IMR-90 (cell line): ENCODE measurements around the gene GABRB1. TPM values are rescaled to one million over a fixed set of nuclear protein-coding genes. Genes with fewer than 3 reads are reported as not detected.

Source experiments
- ATAC-seq: fragments of 200-7000 bp; cut with Tn5 transposase; 2 replicates; pipeline ENCODE4 v1.9.1; 2020; ENCODE audit warnings: low read depth, mild to moderate bottlenecking, moderate library complexity
- BruUV-seq: library from RNA; stranded (reverse); fragments of 400-500 nt; replicated peaks from 2 replicates; lab custom pipeline; 2021; lab: Mats Ljungman, UMichigan
- CTCF ChIA-PET: fragments of 300-600 bp; formaldehyde crosslinking; extraction: SDS; loops from one replicate; lab custom pipeline; 2021; ENCODE audit warnings: antibody characterized with exemption; lab: Yijun Ruan, JAX
- POLR2A ChIA-PET: fragments of 300-600 bp; sonication (Branson Sonifier 250); formaldehyde crosslinking; loops from one replicate; lab custom pipeline; 2022; ENCODE audit warnings: antibody characterized with exemption; ENCODE audit not compliant: unreplicated experiment; lab: Charles Lee
- DNase-seq: peaks from one replicate; pipeline ENCODE4 v3.0.0; 2013
- H2AFZ ChIP-seq: replicated peaks from 2 replicates; pipeline ENCODE3; 2013; ENCODE audit warnings: low read length, mild to moderate bottlenecking; ENCODE audit not compliant: poor library complexity
- H2AK5ac ChIP-seq: 2 replicates; pipeline ENCODE4 v1.6.1; 2013; ENCODE audit warnings: low read depth, low read length, inconsistent platforms
- H2AK9ac ChIP-seq: replicated peaks from 2 replicates; pipeline ENCODE3; 2013; ENCODE audit warnings: mild to moderate bottlenecking, low read depth, low read length, moderate library complexity; ENCODE audit not compliant: poor library complexity
- H2BK120ac ChIP-seq: 2 replicates; pipeline ENCODE4 v1.6.1; 2013; ENCODE audit warnings: low read depth, low read length, inconsistent platforms
- H2BK15ac ChIP-seq: 3 replicates; pipeline ENCODE4 v1.6.1; 2013; ENCODE audit warnings: low read depth, low read length, inconsistent platforms
- H2BK20ac ChIP-seq: 2 replicates; pipeline ENCODE4 v1.6.1; 2013; ENCODE audit warnings: low read depth, mild to moderate bottlenecking, inconsistent platforms, low read length, moderate library complexity
- H2BK5ac ChIP-seq: 2 replicates; pipeline ENCODE4 v1.6.1; 2013; ENCODE audit warnings: mild to moderate bottlenecking, low read depth, low read length, inconsistent platforms; ENCODE audit not compliant: poor library complexity, severe bottlenecking
- H3K14ac ChIP-seq: replicated peaks from 2 replicates; pipeline ENCODE4 v1.6.1; 2013; ENCODE audit warnings: low read depth, low read length, inconsistent platforms
- H3K18ac ChIP-seq: 2 replicates; pipeline ENCODE4 v1.6.1; 2013; ENCODE audit warnings: low read depth, low read length, control low read depth
- H3K23ac ChIP-seq: 2 replicates; pipeline ENCODE4 v1.6.1; 2013; ENCODE audit warnings: low read depth, low read length, inconsistent platforms
- H3K27ac ChIP-seq: 2 replicates; pipeline ENCODE4 v1.5.1; 2013; ENCODE audit warnings: mild to moderate bottlenecking, control low read depth, low read length; ENCODE audit not compliant: insufficient read depth
- H3K27me3 ChIP-seq: 2 replicates; pipeline ENCODE4 v1.6.1; 2013; ENCODE audit warnings: low read length; ENCODE audit not compliant: control insufficient read depth, insufficient read depth
- H3K36me3 ChIP-seq: 2 replicates; pipeline ENCODE4 v1.6.1; 2013; ENCODE audit warnings: low read length, mixed read lengths; ENCODE audit not compliant: control insufficient read depth, insufficient read depth
- H3K4ac ChIP-seq: 2 replicates; pipeline ENCODE4 v1.6.1; 2013; ENCODE audit warnings: low read depth, low read length, inconsistent platforms
- H3K4me1 ChIP-seq: 2 replicates; pipeline ENCODE4 v1.6.1; 2013; ENCODE audit warnings: low read length, mixed read lengths; ENCODE audit not compliant: control insufficient read depth, insufficient read depth
- H3K4me2 ChIP-seq: 2 replicates; pipeline ENCODE4 v1.6.1; 2013; ENCODE audit warnings: low read depth, mild to moderate bottlenecking, control low read depth, low read length, moderate library complexity
- H3K4me3 ChIP-seq: 2 replicates; pipeline ENCODE4 v1.5.1; 2013; ENCODE audit warnings: low read depth, mild to moderate bottlenecking, control low read depth, low read length, moderate library complexity; ENCODE audit not compliant: insufficient read depth
- H3K56ac ChIP-seq: 2 replicates; pipeline ENCODE4 v1.6.1; 2013; ENCODE audit warnings: low read length, inconsistent platforms; ENCODE audit not compliant: insufficient read depth; ENCODE audit errors: extremely low read depth
- H3K79me1 ChIP-seq, 2 experiments: 2 replicates each; pipeline ENCODE4 v1.6.1; 2013; ENCODE audit warnings: low read length in 2 of 2, inconsistent platforms in 1 of 2, low read depth in 1 of 2
- H3K9ac ChIP-seq: 2 replicates; pipeline ENCODE4 v1.6.1; 2013; ENCODE audit warnings: low read depth, low read length, control low read depth
- H3K9me1 ChIP-seq: 2 replicates; pipeline ENCODE4 v1.6.1; 2013; ENCODE audit warnings: low read length, inconsistent platforms; ENCODE audit not compliant: insufficient read depth
- H3K9me3 ChIP-seq: 2 replicates; pipeline ENCODE4 v1.6.1; 2013; ENCODE audit warnings: low read length; ENCODE audit not compliant: control insufficient read depth, insufficient read depth
- H4K20me1 ChIP-seq: 2 replicates; pipeline ENCODE4 v1.6.1; 2013; ENCODE audit warnings: low read length, inconsistent platforms; ENCODE audit not compliant: insufficient read depth
- H4K5ac ChIP-seq: 2 replicates; pipeline ENCODE4 v1.6.1; 2013; ENCODE audit warnings: mild to moderate bottlenecking, low read depth, low read length, control low read depth
- H4K8ac ChIP-seq, 2 experiments: 2 replicates each; pipeline ENCODE4 v1.6.1; 2013; ENCODE audit warnings: low read depth in 2 of 2, low read length in 2 of 2, control low read depth in 1 of 2, inconsistent platforms in 1 of 2
- H4K91ac ChIP-seq: 2 replicates; pipeline ENCODE4 v1.6.1; 2013; ENCODE audit warnings: low read depth, low read length, inconsistent platforms; ENCODE audit not compliant: insufficient read depth
- ELK1 ChIP-seq: fragments of 150-350 bp; IDR thresholded peaks from 2 replicates; pipeline ENCODE4 v1.6.1; 2016; ENCODE audit warnings: low read depth, mild to moderate bottlenecking, low read length, moderate library complexity, borderline replicate concordance
- MAZ ChIP-seq: IDR thresholded peaks from 2 replicates; pipeline ENCODE4 v1.6.1; 2012; ENCODE audit warnings: low read depth, mild to moderate bottlenecking, low read length, improper control_type of control experiment, moderate library complexity, borderline replicate concordance
- NFE2L2 ChIP-seq: fragments of 150-350 bp; IDR thresholded peaks from 2 replicates; pipeline ENCODE4 v1.6.1; 2016; ENCODE audit warnings: low read depth, mild to moderate bottlenecking, low read length
- RCOR1 ChIP-seq: IDR thresholded peaks from 2 replicates; pipeline ENCODE4 v1.6.1; 2012; ENCODE audit warnings: mild to moderate bottlenecking, low read length, improper control_type of control experiment; ENCODE audit not compliant: insufficient replicate concordance
- WGBS, 2 experiments: methylation state at CpG; one replicate each; pipeline versions ENCODE4 v1.1.5 to v1.1.7; 2013; ENCODE audit warnings: missing lambda C conversion rate in 2 of 2; ENCODE audit not compliant: insufficient read length in 1 of 2; ENCODE audit errors: extremely low coverage in 2 of 2; 5-methylcytosine and 5-hydroxymethylcytosine counted together
- dilution Hi-C: fragments of 300-500 bp; cut with HindIII; formaldehyde crosslinking; loops from one replicate; pipeline ENCODE4 v1.14.3; 2018; ENCODE audit warnings: low sequenced_read_pairs; ENCODE audit not compliant: unreplicated experiment
- in situ Hi-C: fragments of 300-500 bp; cut with MboI; formaldehyde crosslinking; loops from 3 replicates; pipeline ENCODE4 v1.14.3; 2019; ENCODE audit warnings: low sequenced_read_pairs, inconsistent platforms, mixed read lengths
- intact Hi-C: fragments of 100-400 bp; cut with micrococcal nuclease; formaldehyde crosslinking; loops from 2 replicates; pipeline ENCODE4 v1.10.0; 2022
- polyA plus RNA-seq, 3 experiments: library from polyadenylated mRNA; depleted of rRNA; stranded (reverse); fragments of >200 nt; gene quantifications; 2 replicates each; pipeline ENCODE4 v1.2.3, GENCODE V29; 2012; ENCODE audit warnings: low replicate concordance in 1 of 3
- total RNA-seq: library from RNA; depleted of rRNA; stranded (reverse); fragments of >200 nt; gene quantifications from 2 replicates; pipeline ENCODE4 v1.2.3, GENCODE V29; 2012

GABRB1 gene
- total and polyA plus RNA-seq, 2 of the 4 experiments (the other 2 are of a cell fraction) = 4.7 to 16.1 TPM

GRCh38 chr4:47340914-47341313, 309.5 kb downstream of the GABRB1 start:
- no peak overlapping the region for H4K8ac ChIP-seq
- no peak for ATAC-seq
- H3K79me1 ChIP-seq = no peaks in the 10 kb centered on the region

More at GRCh38 chr4:47340914-47341313, 309.5 kb downstream of the GABRB1 start:
- H3K14ac ChIP-seq = no peak overlapping the region
- H3K4ac ChIP-seq = no peak overlapping the region
- no peaks in the 10 kb centered on the region for H3K9me1 ChIP-seq
- no peak overlapping the region for H3K18ac ChIP-seq
- no peaks in the 10 kb centered on the region for H3K9me3 ChIP-seq
- H2BK120ac ChIP-seq = no peak overlapping the region
- ChIA-PET CTCF (no interaction called here), POLR2A (no interaction called here)
- no peak overlapping the region for H3K4me2 ChIP-seq
- intact Hi-C loops = no loop called here
- no peaks in the 10 kb centered on the region for H3K27me3 ChIP-seq
- no TSS peak for BruUV-seq
- no CpG with 5 or more reads among the region's 2 CpGs for WGBS, 2 experiments
- H2BK5ac ChIP-seq = no peak overlapping the region
- no peak overlapping the region for H4K5ac ChIP-seq
- no peak overlapping the region for H3K9ac ChIP-seq
- no peak overlapping the region for H3K56ac ChIP-seq
- no peak overlapping the region for H2AFZ ChIP-seq
- H3K23ac ChIP-seq = no peak overlapping the region
- DNase-seq = no peak
- in situ Hi-C loops = no loop called here
- no peak overlapping the region for H2BK20ac ChIP-seq
- H3K36me3 ChIP-seq = no peaks in the 10 kb centered on the region
- H3K4me1 ChIP-seq = no peaks in the 10 kb centered on the region
- dilution Hi-C loops = no loop called here
- no peak overlapping the region for H3K4me3 ChIP-seq
- no peak overlapping the region for H2BK15ac ChIP-seq
- H4K91ac ChIP-seq = no peak overlapping the region
- TF ChIP-seq RCOR1 (no peak), NFE2L2 (no peak), MAZ (no peak), ELK1 (no peak)
- no peak overlapping the region for H3K27ac ChIP-seq
- H2AK5ac ChIP-seq = no peak overlapping the region
- no peaks in the 10 kb centered on the region for H4K20me1 ChIP-seq
- no peak overlapping the region for H2AK9ac ChIP-seq
